Fibroblast of villous mesenchyme (primary cell): ENCODE measurements around the gene NCOA1. TPM values are rescaled to one million over a fixed set of nuclear protein-coding genes. Genes with fewer than 3 reads are reported as not detected.
A peak's percentile ranks its signal among the peaks of the same experiment; 100 is the strongest.

Source experiments
- DNase-seq: peaks from one replicate; pipeline ENCODE4 v3.0.0-alpha.2; 2010; ENCODE audit warnings: low read depth
- H3K4me3 ChIP-seq: 2 replicates; pipeline ENCODE4 v1.5.1; 2011; ENCODE audit warnings: low read depth, mild to moderate bottlenecking, low read length
- CTCF ChIP-seq: IDR thresholded peaks from 2 replicates; pipeline ENCODE4 v1.5.1; 2012; ENCODE audit warnings: low read depth, mild to moderate bottlenecking, low read length; ENCODE audit not compliant: insufficient read depth
- total RNA-seq: library from RNA; depleted of rRNA; stranded (reverse); fragments of >200 nt; gene quantifications from 2 replicates; pipeline ENCODE4 v1.2.3, GENCODE V29; 2012

Gene NCOA1
- total RNA-seq, 1 donor = 19.0 TPM

- no peak overlapping the region for H3K4me3 ChIP-seq
- no peak for TF ChIP-seq CTCF
- no peak for DNase-seq
Observed at GRCh38 chr2:24623535-24623934, 132.5 kb downstream of the NCOA1 start.

- DNase-seq = no peak
- H3K4me3 ChIP-seq = no peak overlapping the region
- no peak for TF ChIP-seq CTCF
Observed at GRCh38 chr2:24625728-24626127, 134.7 kb downstream of the NCOA1 start.

- no peak for DNase-seq
- no peak for TF ChIP-seq CTCF
- no peak overlapping the region for H3K4me3 ChIP-seq
Observed at GRCh38 chr2:24626131-24626530, 135.1 kb downstream of the NCOA1 start.

DNA sequence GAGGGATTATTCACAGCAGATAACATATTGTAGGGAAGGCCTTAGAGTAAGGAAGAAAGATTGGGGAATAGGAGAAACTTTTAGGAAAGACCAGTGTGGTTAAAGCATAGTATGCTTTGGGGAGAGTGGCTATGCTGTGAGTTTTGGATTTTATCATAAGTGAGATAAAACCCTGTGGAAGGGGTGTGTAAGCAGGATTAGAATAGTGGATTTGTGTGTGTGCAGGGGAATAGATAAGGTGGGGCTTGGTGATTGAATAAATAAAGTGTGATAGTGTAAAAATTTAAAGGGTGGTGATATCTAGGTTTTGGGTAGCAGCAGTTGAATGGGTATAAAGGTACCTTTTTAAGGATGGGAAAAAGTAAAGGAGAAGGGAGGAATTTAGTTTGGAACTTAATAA is 137.7 kb downstream of the NCOA1 start:
- H3K4me3 ChIP-seq = no peak overlapping the region
- no peak for DNase-seq

DNA sequence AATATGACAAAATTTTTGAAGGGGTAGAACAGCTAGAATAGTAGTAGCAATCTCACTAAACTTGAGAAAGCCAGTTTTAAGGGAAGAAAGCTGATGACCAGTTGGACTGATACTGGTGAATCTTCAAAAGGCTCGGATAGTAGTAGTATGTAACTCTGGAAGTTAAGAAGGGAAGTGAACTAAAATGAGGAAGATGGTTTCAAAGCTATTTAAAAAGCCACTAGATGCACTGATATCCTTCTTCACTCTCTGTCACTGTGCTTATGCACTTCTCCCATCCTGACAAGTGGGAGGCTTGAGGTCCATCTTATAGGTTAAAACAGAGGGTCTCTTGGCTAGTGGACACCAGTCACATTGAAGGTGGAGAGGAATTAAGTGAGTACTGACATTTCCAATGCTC is 141.1 kb downstream of the NCOA1 start:
- no peak for DNase-seq
- no peak for TF ChIP-seq CTCF
- H3K4me3 ChIP-seq = no peak overlapping the region

More for the DNA sequence above, 137.7 kb downstream of the NCOA1 start:
- no peak for TF ChIP-seq CTCF

DNA sequence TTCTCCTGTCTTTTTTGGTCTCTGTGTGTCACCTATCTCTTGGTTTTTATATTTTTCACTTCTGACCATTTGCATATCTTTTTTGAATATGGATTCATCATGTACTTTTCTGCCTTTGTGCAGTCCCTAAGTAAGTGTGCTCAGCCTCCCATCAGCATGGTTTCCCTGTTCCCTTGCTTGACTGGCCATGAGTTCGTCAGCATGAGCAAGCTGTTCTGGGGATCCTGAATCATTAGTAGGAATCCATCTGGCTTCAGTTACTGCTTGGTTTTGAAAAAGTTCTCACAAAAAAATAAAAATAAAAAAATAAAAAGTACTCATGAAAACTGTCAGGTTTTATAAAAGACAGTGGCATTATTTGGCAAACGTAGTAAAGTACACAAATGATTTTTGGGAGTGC is 144.1 kb downstream of the NCOA1 start:
- no peak overlapping the region for H3K4me3 ChIP-seq
- DNase-seq = peak; percentile 13
- no peak for TF ChIP-seq CTCF

DNA sequence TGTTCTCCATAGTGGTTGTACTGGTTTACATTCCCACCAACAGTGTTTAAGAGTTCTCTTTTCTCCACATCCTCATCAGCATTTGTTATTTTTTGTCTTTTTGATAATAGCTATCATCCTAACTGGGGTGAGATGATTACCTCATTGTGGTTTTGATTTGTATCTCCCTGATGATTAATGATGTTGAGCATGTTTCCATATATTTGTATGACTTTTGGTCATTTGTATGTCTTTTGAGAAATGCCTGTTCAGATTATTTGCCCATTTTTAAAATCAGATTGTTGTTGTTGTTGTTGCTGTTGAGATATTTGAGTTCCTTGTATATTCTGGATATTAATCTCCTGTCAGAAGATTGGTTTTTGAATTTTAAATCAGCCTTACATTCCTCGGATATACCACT is 147.5 kb downstream of the NCOA1 start:
- no peak for TF ChIP-seq CTCF
- no peak overlapping the region for H3K4me3 ChIP-seq
- no peak for DNase-seq
